ENCODE data around the gene AGBL4.

- TF ChIP-seq ARNTL (CRISPR knock-in tag; IDR thresholded peaks at IDR 0.05; ENCODE audit: borderline replicate concordance, low read depth) = no peak
- no peak for TF ChIP-seq TOX (CRISPR knock-in tag; IDR thresholded peaks at IDR 0.05; ENCODE audit: borderline replicate concordance)
- no peak for TF ChIP-seq SNAI2 (CRISPR knock-in tag; IDR thresholded peaks at IDR 0.05)
- TF ChIP-seq CREB5 (CRISPR knock-in tag; IDR thresholded peaks at IDR 0.05; ENCODE audit: low read depth) = no peak
- no peak for TF ChIP-seq TSHZ2 (CRISPR knock-in tag; IDR thresholded peaks at IDR 0.05)
Observed at GRCh38 chr1:48493041-48493440, 1530.7 kb downstream of the AGBL4 start.
